Astrocyte of the spinal cord (primary cell): ENCODE data around the gene TTC7B.

Experiments
- DNase-seq: peaks from one replicate; pipeline ENCODE4 v3.0.0; 2011; ENCODE audit warnings: low read depth, low spot score
- H3K4me3 ChIP-seq: 2 replicates; pipeline ENCODE4 v1.5.1; 2011; ENCODE audit warnings: low read depth, mild to moderate bottlenecking, low read length, moderate library complexity
- CTCF ChIP-seq: IDR thresholded peaks from 2 replicates; pipeline ENCODE4 v1.5.1; 2012; ENCODE audit warnings: low read depth, mild to moderate bottlenecking, low read length, inconsistent platforms
- in situ Hi-C: cut with HindIII; loops from 2 replicates; pipeline ENCODE4 v1.10.0; 2017; ENCODE audit warnings: low sequenced_read_pairs

The TTC7B gene

GRCh38 chr14:90807060-90807459, 9.2 kb downstream of the TTC7B start:
- no peak for DNase-seq
- no peak overlapping the region for H3K4me3 ChIP-seq
- in situ Hi-C loops = no loop called here
- TF ChIP-seq CTCF = no peak

- H3K4me3 ChIP-seq = no peak overlapping the region
- no peak for TF ChIP-seq CTCF
- DNase-seq = no peak
- in situ Hi-C loops = no loop called here
Observed at GRCh38 chr14:90805662-90806540, 10.3 kb downstream of the TTC7B start.

GRCh38 chr14:90805084-90805391, 11.2 kb downstream of the TTC7B start:
- in situ Hi-C loops = no loop called here

GRCh38 chr14:90804292-90805083, 11.7 kb downstream of the TTC7B start:
- no peak overlapping the region for H3K4me3 ChIP-seq
- TF ChIP-seq CTCF = no peak
- DNase-seq = no peak
- in situ Hi-C loops = no loop called here

More at GRCh38 chr14:90805084-90805391, 11.2 kb downstream of the TTC7B start:
- DNase-seq = no peak
- H3K4me3 ChIP-seq = no peak overlapping the region
- no peak for TF ChIP-seq CTCF

GRCh38 chr14:90803249-90803648, 13.0 kb downstream of the TTC7B start:
- DNase-seq = no peak
- H3K4me3 ChIP-seq = no peak overlapping the region
- TF ChIP-seq CTCF = no peak
- in situ Hi-C loops = no loop called here

- TF ChIP-seq CTCF = no peak
- in situ Hi-C loops = no loop called here
- no peak for DNase-seq
- H3K4me3 ChIP-seq = no peak overlapping the region
Observed at GRCh38 chr14:90799420-90799819, 16.8 kb downstream of the TTC7B start.
